ENCODE measurements around the gene PPP6R2. TPM values are rescaled to one million over a fixed set of nuclear protein-coding genes. Genes with fewer than 3 reads are reported as not detected.
"Not testable (repeated sequence)": the region's sequence is repeated elsewhere in the genome, so short reads cannot be mapped to it uniquely, and the experiment has no call there.

The PPP6R2 gene
- total RNA-seq, 1 donor from 2014 or later = 87.9 TPM

GRCh38 chr22:50361688-50362087 lies 18.6 kb downstream of the PPP6R2 start:
- Mint-ChIP-seq H3K36me3 (ENCODE audit: insufficient read depth) (peaks cover 15% of the 10 kb centered on the region), H3K4me3 (ENCODE audit: low read depth) (no peak overlapping the region), H3K27ac (no peak overlapping the region)

GRCh38 chr22:50363166-50363802 lies 20.2 kb downstream of the PPP6R2 start:
- Mint-ChIP-seq H3K4me3 (ENCODE audit: low read depth) (no peak overlapping the region), H3K36me3 (ENCODE audit: insufficient read depth) (peaks cover 20% of the 10 kb centered on the region), H3K27me3 (no peaks in the 10 kb centered on the region), H3K27ac (no peak overlapping the region), H3K9me3 (ENCODE audit: low read depth) (no peaks in the 10 kb centered on the region), H3K4me1 (ENCODE audit: low read depth) (peaks cover 6% of the 10 kb centered on the region)
- DNase-seq (ENCODE audit: low spot score, unreplicated experiment) = no peak
- no peak for TF ChIP-seq CTCF (IDR thresholded peaks at IDR 0.05; ENCODE audit: unreplicated experiment)

More at GRCh38 chr22:50361688-50362087, 18.6 kb downstream of the PPP6R2 start:
- DNase-seq (ENCODE audit: low spot score, unreplicated experiment) = no peak
- TF ChIP-seq CTCF (IDR thresholded peaks at IDR 0.05; ENCODE audit: unreplicated experiment) = no peak
- H3K4me1 Mint-ChIP-seq (ENCODE audit: low read depth) = peaks cover 6% of the 10 kb centered on the region
- no peaks in the 10 kb centered on the region for H3K9me3 Mint-ChIP-seq (ENCODE audit: low read depth)
- no peaks in the 10 kb centered on the region for H3K27me3 Mint-ChIP-seq

GRCh38 chr22:50363803-50364194 lies 20.7 kb downstream of the PPP6R2 start:
- not testable (repeated sequence) for H3K4me3 Mint-ChIP-seq (ENCODE audit: low read depth); H3K27me3 Mint-ChIP-seq; H3K9me3 Mint-ChIP-seq (ENCODE audit: low read depth); H3K27ac Mint-ChIP-seq; H3K4me1 Mint-ChIP-seq (ENCODE audit: low read depth); DNase-seq (ENCODE audit: low spot score, unreplicated experiment)
- peaks cover 22% of the 10 kb centered on the region for H3K36me3 Mint-ChIP-seq (ENCODE audit: insufficient read depth)

- H3K27ac Mint-ChIP-seq = peak overlapping the region; percentile 10
- no peak for DNase-seq (ENCODE audit: low spot score, unreplicated experiment)
- TF ChIP-seq CTCF (IDR thresholded peaks at IDR 0.05; ENCODE audit: unreplicated experiment) = no peak
- no peak overlapping the region for H3K4me3 Mint-ChIP-seq (ENCODE audit: low read depth)
- peaks cover 25% of the 10 kb centered on the region for H3K36me3 Mint-ChIP-seq (ENCODE audit: insufficient read depth)
- H3K27me3 Mint-ChIP-seq = no peaks in the 10 kb centered on the region
- H3K4me1 Mint-ChIP-seq (ENCODE audit: low read depth) = peaks cover 3% of the 10 kb centered on the region
- H3K9me3 Mint-ChIP-seq (ENCODE audit: low read depth) = no peaks in the 10 kb centered on the region
Measured at GRCh38 chr22:50367778-50368500, 24.8 kb downstream of the PPP6R2 start.

- Mint-ChIP-seq H3K4me1 (ENCODE audit: low read depth) (no peaks in the 10 kb centered on the region), H3K4me3 (ENCODE audit: low read depth) (no peak overlapping the region), H3K9me3 (ENCODE audit: low read depth) (no peaks in the 10 kb centered on the region), H3K36me3 (ENCODE audit: insufficient read depth) (peaks cover 32% of the 10 kb centered on the region), H3K27me3 (no peaks in the 10 kb centered on the region), H3K27ac (no peak overlapping the region)
- no peak for TF ChIP-seq CTCF (IDR thresholded peaks at IDR 0.05; ENCODE audit: unreplicated experiment)
- DNase-seq (ENCODE audit: low spot score, unreplicated experiment) = no peak
Measured at GRCh38 chr22:50371101-50371648, 28.0 kb downstream of the PPP6R2 start.
